Endothelial cell of umbilical vein (primary cell): Measurements from ENCODE around the gene ARHGEF28. TPM values are rescaled to one million over a fixed set of nuclear protein-coding genes. Genes with fewer than 3 reads are reported as not detected.

Source experiments
- BruUV-seq: library from RNA; stranded (reverse); fragments of 400-500 nt; replicated peaks from 2 replicates; lab custom pipeline; 2021; lab: Mats Ljungman, UMichigan
- CTCF ChIA-PET: fragments of 300-600, 350-600 bp; sonication (Branson Sonifier 250); formaldehyde crosslinking; loops from one replicate; lab custom pipeline; 2021; ENCODE audit warnings: antibody characterized with exemption, inconsistent platforms; lab: Charles Lee
- POLR2A ChIA-PET: fragments of 300-600, 350-600 bp; sonication (Branson Sonifier 250); formaldehyde crosslinking; loops from one replicate; lab custom pipeline; 2021; ENCODE audit warnings: antibody characterized with exemption, inconsistent platforms; lab: Charles Lee
- DNase-seq: peaks from one replicate; pipeline ENCODE4 v3.0.0-alpha.2; 2011; ENCODE audit warnings: low read depth, low spot score
- FAIRE-seq: peaks from 2 replicates; lab custom pipeline; 2011; peaks lifted over from hg19 to GRCh38; lab: Jason Lieb, UNC
- H2AFZ ChIP-seq: 2 replicates; pipeline ENCODE4 v1.6.0; 2012; ENCODE audit warnings: low read depth, low read length, control low read depth, inconsistent platforms
- H3K27ac ChIP-seq: 2 replicates; pipeline ENCODE4 v1.5.1; 2011; ENCODE audit warnings: low read depth, mild to moderate bottlenecking, control low read depth, low read length, moderate library complexity; ENCODE audit not compliant: insufficient read depth
- H3K27me3 ChIP-seq, 2 experiments: 2 replicates each; pipeline versions ENCODE4 v1.6.0 to v1.6.1; 2011; ENCODE audit warnings: low read length in 2 of 2, mixed read lengths in 1 of 2; ENCODE audit not compliant: control insufficient read depth in 2 of 2, insufficient read depth in 2 of 2
- H3K36me3 ChIP-seq, 2 experiments: 2 replicates in 1 of 2; 3 replicates in 1 of 2; pipeline ENCODE4 v1.5.1; 2011; ENCODE audit warnings: low read length in 2 of 2, mild to moderate bottlenecking in 1 of 2, moderate library complexity in 1 of 2; ENCODE audit not compliant: control insufficient read depth in 2 of 2, insufficient read depth in 2 of 2; ENCODE audit errors: extremely low read depth in 1 of 2
- H3K4me1 ChIP-seq: 3 replicates; pipeline ENCODE4 v1.5.1; 2011; ENCODE audit warnings: mild to moderate bottlenecking, low read length; ENCODE audit not compliant: control insufficient read depth, insufficient read depth; ENCODE audit errors: extremely low read depth
- H3K4me2 ChIP-seq: 2 replicates; pipeline ENCODE4 v1.6.1; 2011; ENCODE audit warnings: low read length, control low read depth, mixed read lengths; ENCODE audit not compliant: insufficient read depth
- H3K4me3 ChIP-seq, 3 experiments: fragments of 200-600 bp in 1 of 3; sonication (generic), shearing (Covaris generic) in 1 of 3; replicated peaks in 1 of 3; 2 replicates each; pipeline ENCODE4 v1.5.1; 2011 to 2016; ENCODE audit warnings: control low read depth in 3 of 3, low read length in 3 of 3, mild to moderate bottlenecking in 2 of 3, inconsistent platforms in 1 of 3, low read depth in 1 of 3, moderate library complexity in 1 of 3; ENCODE audit not compliant: insufficient read depth in 1 of 3
- H3K79me2 ChIP-seq: 2 replicates; pipeline ENCODE4 v1.6.0; 2012; ENCODE audit warnings: low read length, inconsistent platforms; ENCODE audit not compliant: control insufficient read depth, insufficient read depth
- H3K9ac ChIP-seq: replicated peaks from 2 replicates; pipeline ENCODE3; 2011; ENCODE audit warnings: low read length, control low read depth; ENCODE audit not compliant: insufficient read depth; ENCODE audit errors: extremely low read depth
- H3K9me1 ChIP-seq: replicated peaks from 3 replicates; pipeline ENCODE4 v1.6.0; 2011; ENCODE audit warnings: mild to moderate bottlenecking, low read length; ENCODE audit not compliant: control insufficient read depth, insufficient read depth; ENCODE audit errors: extremely low read depth
- H3K9me3 ChIP-seq: replicated peaks from 2 replicates; pipeline ENCODE4 v1.5.1; 2012; ENCODE audit warnings: low read length, inconsistent platforms; ENCODE audit not compliant: control insufficient read depth, insufficient read depth
- H4K20me1 ChIP-seq: replicated peaks from 2 replicates; pipeline ENCODE3; 2011; ENCODE audit warnings: mild to moderate bottlenecking, low read length; ENCODE audit not compliant: control insufficient read depth, insufficient read depth; ENCODE audit errors: extremely low read depth
- CTCF ChIP-seq, 2 donors: IDR thresholded peaks; 1 replicate in 1 of 2; 2 replicates in 1 of 2; pipeline ENCODE4 v1.5.1; 2011; ENCODE audit warnings: low read length in 2 of 2, mild to moderate bottlenecking in 2 of 2, moderate library complexity in 2 of 2, control low read depth in 1 of 2, inconsistent platforms in 1 of 2, low read depth in 1 of 2; ENCODE audit not compliant: insufficient read depth in 1 of 2; ENCODE audit errors: extremely low read depth in 1 of 2
- EZH2 ChIP-seq: IDR thresholded peaks from 2 replicates; pipeline ENCODE4 v1.6.1; 2012; ENCODE audit warnings: borderline replicate concordance, low read depth, mild to moderate bottlenecking, moderate library complexity, low read length, inconsistent platforms; ENCODE audit not compliant: severe bottlenecking
- FOS ChIP-seq: IDR thresholded peaks from 2 replicates; pipeline ENCODE4 v1.6.1; 2011; ENCODE audit warnings: mild to moderate bottlenecking, low read length, moderate library complexity, borderline replicate concordance; ENCODE audit not compliant: insufficient read depth
- GATA2 ChIP-seq: IDR thresholded peaks from 2 replicates; pipeline ENCODE4 v1.7.0; 2011; ENCODE audit warnings: low read depth, mild to moderate bottlenecking, moderate library complexity, mixed read lengths, low read length; ENCODE audit not compliant: insufficient read length, insufficient read depth
- JUN ChIP-seq: IDR thresholded peaks from 2 replicates; pipeline ENCODE4 v1.6.1; 2011; ENCODE audit warnings: borderline replicate concordance, low read depth; ENCODE audit not compliant: insufficient read length, insufficient read depth
- MAX ChIP-seq: IDR thresholded peaks from 2 replicates; pipeline ENCODE4 v1.6.1; 2011; ENCODE audit not compliant: insufficient read depth, insufficient read length
- MYC ChIP-seq: IDR thresholded peaks from one replicate; pipeline ENCODE4 v1.6.1; 2011; ENCODE audit warnings: mild to moderate bottlenecking, low read depth, low read length
- POLR2A ChIP-seq: IDR thresholded peaks from 2 replicates; pipeline ENCODE4 v1.6.1; 2012; ENCODE audit warnings: low read depth, mild to moderate bottlenecking, control low read depth, low read length
- POLR2AphosphoS5 ChIP-seq: IDR thresholded peaks from 2 replicates; pipeline ENCODE4 v1.6.1; 2012; ENCODE audit warnings: low read depth, mild to moderate bottlenecking, control low read depth, low read length, moderate library complexity; ENCODE audit not compliant: insufficient read depth
- dilution Hi-C: fragments of 300-500 bp; cut with MboI; formaldehyde crosslinking; loops from one replicate; pipeline ENCODE4 v1.15.0; 2019; ENCODE audit warnings: low sequenced_read_pairs; ENCODE audit not compliant: extremely low pct_ligation_motif_present
- intact Hi-C: fragments of 100-400 bp; cut with micrococcal nuclease; formaldehyde crosslinking; loops from one replicate; pipeline ENCODE4 v1.10.0; 2022
- polyA plus RNA-seq, 4 experiments: library from polyadenylated mRNA; depleted of rRNA in 3 of 4; stranded (reverse) in 3 of 4; unstranded in 1 of 4; fragments of >200 nt; gene quantifications; 2 replicates each; pipeline versions ENCODE4 v1.2.1 to v1.2.3, GENCODE V29; 2011 to 2012; ENCODE audit warnings: missing spikeins in 1 of 4
- total RNA-seq: library from RNA; stranded (reverse); gene quantifications from 2 replicates; pipeline ENCODE4 v1.2.3, GENCODE V29; 2021

ARHGEF28 gene
- total and polyA plus RNA-seq, 2 donors (not counting 3 experiments of a cell fraction or from before 2014, with no cell fraction given) = 29.5 to 108 TPM

GRCh38 chr5:73592551-73592950, 33.4 kb upstream of the ARHGEF28 start:
- no peak for FAIRE-seq
- H3K9me1 ChIP-seq = no peaks in the 10 kb centered on the region
- BruUV-seq = no TSS peak
- no peak overlapping the region for H2AFZ ChIP-seq
- intact Hi-C loops (loop anchor here (5.0 to 10.0 kb wide), 2 partner anchors 35 to 262 kb away; partner anchors contain the start of gene ARHGEF28), dilution Hi-C loops (no loop called here)
- H3K79me2 ChIP-seq = no peaks in the 10 kb centered on the region
- no peaks in the 10 kb centered on the region for H3K27me3 ChIP-seq
- H3K4me2 ChIP-seq = no peak overlapping the region
- no peak for DNase-seq
- no peaks in the 10 kb centered on the region for H3K36me3 ChIP-seq
- no peak overlapping the region for H3K27ac ChIP-seq
- TF ChIP-seq FOS (no peak), MAX (no peak), EZH2 (no peak), POLR2A (no peak), POLR2AphosphoS5 (no peak), JUN (no peak), GATA2 (no peak), MYC (no peak), CTCF (IDR thresholded peaks at IDR 0.05; ENCODE audit: extremely low read depth in 1 of 2, insufficient read depth in 1 of 2, low read depth in 1 of 2, low read length in 2 of 2) (no peak)
- no peak overlapping the region for H3K4me3 ChIP-seq
- POLR2A ChIA-PET = no interaction called here
- no peaks in the 10 kb centered on the region for H3K9me3 ChIP-seq
- H3K4me1 ChIP-seq = peaks cover 18% of the 10 kb centered on the region
- H4K20me1 ChIP-seq = no peaks in the 10 kb centered on the region
- H3K9ac ChIP-seq = no peak overlapping the region
- CTCF ChIA-PET = interaction anchor here (2.1 to 10.3 kb wide), 5 partner anchors 41 to 309 kb away, joined by 10 to 232 read pairs (median 15); no protein-coding TSS in a partner anchor
